PC-9 (cell line): ENCODE data around the gene NPR1. TPM values are rescaled to one million over a fixed set of nuclear protein-coding genes. Genes with fewer than 3 reads are reported as not detected.
"Not testable (repeated sequence)": the region's sequence is repeated elsewhere in the genome, so short reads cannot be mapped to it uniquely, and the experiment has no call there.

Experiments
- BruUV-seq: library from RNA; stranded (reverse); fragments of 400-500 nt; replicated peaks from 2 replicates; lab custom pipeline; 2021; lab: Mats Ljungman, UMichigan
- CTCF ChIA-PET: fragments of 300-600 bp; sonication (Branson Sonifier 250); formaldehyde crosslinking; loops from one replicate; lab custom pipeline; 2022; ENCODE audit warnings: antibody characterized with exemption; lab: Charles Lee
- POLR2A ChIA-PET: fragments of 300-600 bp; sonication (Branson Sonifier 250); formaldehyde crosslinking; loops from one replicate; lab custom pipeline; 2022; ENCODE audit warnings: antibody characterized with exemption; ENCODE audit not compliant: unreplicated experiment; lab: Charles Lee
- DNase-seq, 2 experiments: peaks; one replicate each; pipeline versions ENCODE4 v3.0.0 to v3.0.0-alpha.2; 2015 to 2022; ENCODE audit warnings: mixed read lengths in 1 of 2
- H2AFZ ChIP-seq: fragments of 200-600 bp; sonication (generic); 2 replicates; pipeline ENCODE4 v1.8.1; 2017; ENCODE audit warnings: antibody characterized with exemption
- H3F3A ChIP-seq: fragments of 200-600 bp; sonication (generic); 2 replicates; pipeline ENCODE4 v1.8.1; 2017; ENCODE audit warnings: antibody characterized with exemption, mild to moderate bottlenecking, low read depth; ENCODE audit not compliant: insufficient read depth
- H3K27ac ChIP-seq: fragments of 200-600 bp; sonication (generic); 2 replicates; pipeline ENCODE4 v1.6.1; 2016; ENCODE audit warnings: mixed run types
- H3K27me3 ChIP-seq: fragments of 200-600 bp; sonication (generic); 2 replicates; pipeline ENCODE4 v1.6.1; 2016; ENCODE audit warnings: low read depth, mixed run types; ENCODE audit not compliant: insufficient read depth
- H3K36me3 ChIP-seq: fragments of 200-600 bp; sonication (generic); 2 replicates; pipeline ENCODE4 v1.6.1; 2016; ENCODE audit warnings: low read depth, mixed run types
- H3K4me1 ChIP-seq: fragments of 200-600 bp; sonication (generic); replicated peaks from 2 replicates; pipeline ENCODE4 v1.6.1; 2016; ENCODE audit warnings: mixed run types; ENCODE audit not compliant: insufficient read depth
- H3K4me2 ChIP-seq: fragments of 200-600 bp; sonication (generic); 2 replicates; pipeline ENCODE4 v1.6.1; 2017; ENCODE audit warnings: mixed run types
- H3K4me3 ChIP-seq: fragments of 200-600 bp; sonication (generic); 2 replicates; pipeline ENCODE4 v1.6.1; 2016; ENCODE audit warnings: mixed run types
- H3K79me2 ChIP-seq: fragments of 200-600 bp; sonication (generic); 2 replicates; pipeline ENCODE4 v1.6.1; 2017; ENCODE audit warnings: low read depth, mixed run types
- H3K9me2 ChIP-seq: fragments of 200-600 bp; sonication (generic); 2 replicates; pipeline ENCODE4 v1.8.1; 2017; ENCODE audit warnings: mild to moderate bottlenecking; ENCODE audit not compliant: insufficient read depth
- H3K9me3 ChIP-seq: fragments of 200-600 bp; sonication (generic); 2 replicates; pipeline ENCODE4 v1.8.1; 2016; ENCODE audit warnings: low read depth; ENCODE audit not compliant: insufficient read depth
- H4K20me1 ChIP-seq: fragments of 200-600 bp; sonication (generic); 2 replicates; pipeline ENCODE4 v1.8.1; 2017; ENCODE audit not compliant: insufficient read depth
- CTCF ChIP-seq: fragments of 200-600 bp; sonication (generic); conservative IDR thresholded peaks from 2 replicates; pipeline ENCODE4 v1.6.1; 2017; ENCODE audit warnings: mixed run types, antibody characterized with exemption, mild to moderate bottlenecking, moderate library complexity
- EZH2 ChIP-seq: fragments of 200-600 bp; sonication (generic); IDR thresholded peaks from 2 replicates; pipeline ENCODE4 v1.8.0; 2017; ENCODE audit warnings: antibody characterized with exemption, low read depth
- intact Hi-C: fragments of 100-400 bp; cut with micrococcal nuclease; formaldehyde crosslinking; loops from one replicate; pipeline ENCODE4 v1.10.0; 2022; ENCODE audit not compliant: unreplicated experiment
- total RNA-seq: library from RNA; stranded (reverse); gene quantifications from 2 replicates; pipeline ENCODE4 v1.2.3, GENCODE V29; 2021

Gene NPR1
- total RNA-seq, 1 experiment from 2014 or later: 0.98 TPM

GRCh38 chr1:153723687-153724086, 45.2 kb downstream of the NPR1 start:
- peaks cover 8% of the 10 kb centered on the region; the same call in 1 of the 2 replicates for H3K4me1 ChIP-seq
- no peak for DNase-seq
- no peaks in the 10 kb centered on the region for H3K27me3 ChIP-seq
- H3K4me3 ChIP-seq: no peak overlapping the region
- CTCF ChIA-PET: no interaction called here
- no peaks in the 10 kb centered on the region for H3K9me3 ChIP-seq
- H3K36me3 ChIP-seq: no peaks in the 10 kb centered on the region
- peaks cover 7% of the 10 kb centered on the region for H3K79me2 ChIP-seq
- H4K20me1 ChIP-seq: no peaks in the 10 kb centered on the region
- no peak overlapping the region for H2AFZ ChIP-seq
- intact Hi-C loops: no loop called here
- no peaks in the 10 kb centered on the region for H3K9me2 ChIP-seq
- H3K4me2 ChIP-seq: no peak overlapping the region
- POLR2A ChIA-PET: no interaction called here
- H3F3A ChIP-seq: no peaks in the 10 kb centered on the region; the same call in 1 of the 2 replicates
- H3K27ac ChIP-seq: no peak overlapping the region
- TF ChIP-seq EZH2: no peak
- no peak for TF ChIP-seq CTCF
- no TSS peak for BruUV-seq

GRCh38 chr1:153724634-153725033, 46.1 kb downstream of the NPR1 start:
- BruUV-seq, H3K4me2 ChIP-seq, H3K9me2 ChIP-seq, H2AFZ ChIP-seq, DNase-seq, H3K27me3 ChIP-seq, H3K36me3 ChIP-seq, H3K4me3 ChIP-seq, CTCF ChIA-PET, POLR2A ChIA-PET, H3K9me3 ChIP-seq, H4K20me1 ChIP-seq, H3F3A ChIP-seq, H3K27ac ChIP-seq: not testable (repeated sequence)
- Histone ChIP-seq H3K4me1 (peaks cover 16% of the 10 kb centered on the region), H3K79me2 (peaks cover 16% of the 10 kb centered on the region)
- intact Hi-C loops: loop anchor here (5.0 kb wide), 1 partner anchor 47 kb away; the partner anchor contains the start of gene NPR1

GRCh38 chr1:153727463-153728304, 49.2 kb downstream of the NPR1 start, which contains the start of gene INTS3:
TSS of gene INTS3 (plus strand) at chr1:153728050. CDS start at chr1:153728635, 585 bp downstream.
- peak within 1 kb of the TSS; percentile 94 for H3K4me3 ChIP-seq
- H3K27ac ChIP-seq: peak within 1 kb of the TSS; percentile 84
- peak within 1 kb of the TSS; percentile 98 for H3K4me2 ChIP-seq
- ChIA-PET CTCF (no interaction called here), POLR2A (interaction anchor here (0.6 to 1.6 kb wide), 4 partner anchors 19 to 239 kb away, joined by 4 to 24 read pairs (median 10); partner anchors contain the start of gene SLC39A1)
- DNase-seq: peak; percentile 99
- TF ChIP-seq EZH2: no peak
- TF ChIP-seq CTCF: peak; percentile 24; the same call in 1 of the 2 replicates
- BruUV-seq: no TSS peak
- no peaks in the 10 kb centered on the region for H3K36me3 ChIP-seq
- peaks cover 32% of the 10 kb centered on the region for H3K79me2 ChIP-seq
- H3K27me3 ChIP-seq: no peaks in the 10 kb centered on the region
- intact Hi-C loops: loop anchor here (5.0 kb wide), 1 partner anchor 50 kb away; the partner anchor contains the start of gene NPR1
- peaks cover 23% of the 10 kb centered on the region; the same call in 1 of the 2 replicates for H3F3A ChIP-seq
- H3K9me3 ChIP-seq: no peaks in the 10 kb centered on the region
- H3K9me2 ChIP-seq: no peaks in the 10 kb centered on the region
- peak within 1 kb of the TSS; percentile 97 for H2AFZ ChIP-seq
- H4K20me1 ChIP-seq: no peaks in the 10 kb centered on the region
- peaks cover 21% of the 10 kb centered on the region for H3K4me1 ChIP-seq
